Measurements from ENCODE around the gene IGFBPL1. TPM values are rescaled to one million over a fixed set of nuclear protein-coding genes. Genes with fewer than 3 reads are reported as not detected.

IGFBPL1 gene
- total and polyA plus RNA-seq, 2 of the 13 experiments (the other 11 are each of a cell fraction or from before 2014, with no cell fraction given): 0.24 TPM; not detected in 1

- TF ChIP-seq, protein P1, sequence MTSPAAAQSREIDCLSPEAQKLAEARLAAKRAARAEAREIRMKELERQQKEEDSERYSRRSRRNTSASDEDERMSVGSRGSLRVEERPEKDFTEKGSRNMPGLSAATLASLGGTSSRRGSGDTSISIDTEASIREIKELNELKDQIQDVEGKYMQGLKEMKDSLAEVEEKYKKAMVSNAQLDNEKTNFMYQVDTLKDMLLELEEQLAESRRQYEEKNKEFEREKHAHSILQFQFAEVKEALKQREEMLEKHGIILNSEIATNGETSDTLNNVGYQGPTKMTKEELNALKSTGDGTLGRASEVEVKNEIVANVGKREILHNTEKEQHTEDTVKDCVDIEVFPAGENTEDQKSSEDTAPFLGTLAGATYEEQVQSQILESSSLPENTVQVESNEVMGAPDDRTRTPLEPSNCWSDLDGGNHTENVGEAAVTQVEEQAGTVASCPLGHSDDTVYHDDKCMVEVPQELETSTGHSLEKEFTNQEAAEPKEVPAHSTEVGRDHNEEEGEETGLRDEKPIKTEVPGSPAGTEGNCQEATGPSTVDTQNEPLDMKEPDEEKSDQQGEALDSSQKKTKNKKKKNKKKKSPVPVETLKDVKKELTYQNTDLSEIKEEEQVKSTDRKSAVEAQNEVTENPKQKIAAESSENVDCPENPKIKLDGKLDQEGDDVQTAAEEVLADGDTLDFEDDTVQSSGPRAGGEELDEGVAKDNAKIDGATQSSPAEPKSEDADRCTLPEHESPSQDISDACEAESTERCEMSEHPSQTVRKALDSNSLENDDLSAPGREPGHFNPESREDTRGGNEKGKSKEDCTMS (CRISPR knock-in tag; conservative IDR thresholded peaks at IDR 0.05): no peak
- TF ChIP-seq, protein P2, sequence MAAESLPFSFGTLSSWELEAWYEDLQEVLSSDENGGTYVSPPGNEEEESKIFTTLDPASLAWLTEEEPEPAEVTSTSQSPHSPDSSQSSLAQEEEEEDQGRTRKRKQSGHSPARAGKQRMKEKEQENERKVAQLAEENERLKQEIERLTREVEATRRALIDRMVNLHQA (CRISPR knock-in tag; IDR thresholded peaks at IDR 0.05): no peak
- TF ChIP-seq ZNF331 (CRISPR knock-in tag; IDR thresholded peaks at IDR 0.05): no peak; the same call in 1 of the 2 replicates
- TF ChIP-seq, protein P3, sequence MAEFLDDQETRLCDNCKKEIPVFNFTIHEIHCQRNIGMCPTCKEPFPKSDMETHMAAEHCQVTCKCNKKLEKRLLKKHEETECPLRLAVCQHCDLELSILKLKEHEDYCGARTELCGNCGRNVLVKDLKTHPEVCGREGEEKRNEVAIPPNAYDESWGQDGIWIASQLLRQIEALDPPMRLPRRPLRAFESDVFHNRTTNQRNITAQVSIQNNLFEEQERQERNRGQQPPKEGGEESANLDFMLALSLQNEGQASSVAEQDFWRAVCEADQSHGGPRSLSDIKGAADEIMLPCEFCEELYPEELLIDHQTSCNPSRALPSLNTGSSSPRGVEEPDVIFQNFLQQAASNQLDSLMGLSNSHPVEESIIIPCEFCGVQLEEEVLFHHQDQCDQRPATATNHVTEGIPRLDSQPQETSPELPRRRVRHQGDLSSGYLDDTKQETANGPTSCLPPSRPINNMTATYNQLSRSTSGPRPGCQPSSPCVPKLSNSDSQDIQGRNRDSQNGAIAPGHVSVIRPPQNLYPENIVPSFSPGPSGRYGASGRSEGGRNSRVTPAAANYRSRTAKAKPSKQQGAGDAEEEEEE (CRISPR knock-in tag; IDR thresholded peaks at IDR 0.05; ENCODE audit: borderline replicate concordance): no peak
- TF ChIP-seq CHD4 (IDR thresholded peaks at IDR 0.05; ENCODE audit: borderline replicate concordance, low read length): no peak
- TF ChIP-seq NCOR1 (IDR thresholded peaks at IDR 0.05; ENCODE audit: borderline replicate concordance, low read length): no peak; the same call in 1 of the 2 replicates
- TF ChIP-seq, protein P4, sequence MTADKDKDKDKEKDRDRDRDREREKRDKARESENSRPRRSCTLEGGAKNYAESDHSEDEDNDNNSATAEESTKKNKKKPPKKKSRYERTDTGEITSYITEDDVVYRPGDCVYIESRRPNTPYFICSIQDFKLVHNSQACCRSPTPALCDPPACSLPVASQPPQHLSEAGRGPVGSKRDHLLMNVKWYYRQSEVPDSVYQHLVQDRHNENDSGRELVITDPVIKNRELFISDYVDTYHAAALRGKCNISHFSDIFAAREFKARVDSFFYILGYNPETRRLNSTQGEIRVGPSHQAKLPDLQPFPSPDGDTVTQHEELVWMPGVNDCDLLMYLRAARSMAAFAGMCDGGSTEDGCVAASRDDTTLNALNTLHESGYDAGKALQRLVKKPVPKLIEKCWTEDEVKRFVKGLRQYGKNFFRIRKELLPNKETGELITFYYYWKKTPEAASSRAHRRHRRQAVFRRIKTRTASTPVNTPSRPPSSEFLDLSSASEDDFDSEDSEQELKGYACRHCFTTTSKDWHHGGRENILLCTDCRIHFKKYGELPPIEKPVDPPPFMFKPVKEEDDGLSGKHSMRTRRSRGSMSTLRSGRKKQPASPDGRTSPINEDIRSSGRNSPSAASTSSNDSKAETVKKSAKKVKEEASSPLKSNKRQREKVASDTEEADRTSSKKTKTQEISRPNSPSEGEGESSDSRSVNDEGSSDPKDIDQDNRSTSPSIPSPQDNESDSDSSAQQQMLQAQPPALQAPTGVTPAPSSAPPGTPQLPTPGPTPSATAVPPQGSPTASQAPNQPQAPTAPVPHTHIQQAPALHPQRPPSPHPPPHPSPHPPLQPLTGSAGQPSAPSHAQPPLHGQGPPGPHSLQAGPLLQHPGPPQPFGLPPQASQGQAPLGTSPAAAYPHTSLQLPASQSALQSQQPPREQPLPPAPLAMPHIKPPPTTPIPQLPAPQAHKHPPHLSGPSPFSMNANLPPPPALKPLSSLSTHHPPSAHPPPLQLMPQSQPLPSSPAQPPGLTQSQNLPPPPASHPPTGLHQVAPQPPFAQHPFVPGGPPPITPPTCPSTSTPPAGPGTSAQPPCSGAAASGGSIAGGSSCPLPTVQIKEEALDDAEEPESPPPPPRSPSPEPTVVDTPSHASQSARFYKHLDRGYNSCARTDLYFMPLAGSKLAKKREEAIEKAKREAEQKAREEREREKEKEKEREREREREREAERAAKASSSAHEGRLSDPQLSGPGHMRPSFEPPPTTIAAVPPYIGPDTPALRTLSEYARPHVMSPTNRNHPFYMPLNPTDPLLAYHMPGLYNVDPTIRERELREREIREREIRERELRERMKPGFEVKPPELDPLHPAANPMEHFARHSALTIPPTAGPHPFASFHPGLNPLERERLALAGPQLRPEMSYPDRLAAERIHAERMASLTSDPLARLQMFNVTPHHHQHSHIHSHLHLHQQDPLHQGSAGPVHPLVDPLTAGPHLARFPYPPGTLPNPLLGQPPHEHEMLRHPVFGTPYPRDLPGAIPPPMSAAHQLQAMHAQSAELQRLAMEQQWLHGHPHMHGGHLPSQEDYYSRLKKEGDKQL (CRISPR knock-in tag; IDR thresholded peaks at IDR 0.05; ENCODE audit: low read depth): no peak
- no peak; the same call in 1 of the 2 replicates for TF ChIP-seq ETV5 (CRISPR knock-in tag; IDR thresholded peaks at IDR 0.05; ENCODE audit: borderline replicate concordance)
- no peak for TF ChIP-seq NFE2 (CRISPR knock-in tag; IDR thresholded peaks at IDR 0.05)
- TF ChIP-seq ZBTB43 (CRISPR knock-in tag; conservative IDR thresholded peaks at IDR 0.05): peak; percentile 75; the same call in 1 of the 2 replicates
- peak; percentile 67; the same call in 1 of the 2 replicates for TF ChIP-seq PHF20 (CRISPR knock-in tag; IDR thresholded peaks at IDR 0.05)
- no peak for TF ChIP-seq TCF12 (IDR thresholded peaks at IDR 0.05)
- no peak for TF ChIP-seq TCF12 (CRISPR knock-in tag; IDR thresholded peaks at IDR 0.05)
- peak; percentile 75 for TF ChIP-seq ZNF503 (CRISPR knock-in tag; IDR thresholded peaks at IDR 0.05)
These were observed 31.8 kb downstream of the IGFBPL1 start, which contains the start of gene ALDH1B1 (continued) for GRCh38 chr9:38392235-38393127.

All from HepG2 (cell line).